Superior temporal gyrus (tissue), 1 donor: ENCODE measurements around the gene YIPF4.
"Not testable (repeated sequence)": the region's sequence is repeated elsewhere in the genome, so short reads cannot be mapped to it uniquely, and the experiment has no call there.

ENCODE experiments used
- DNase-seq: peaks from one replicate; pipeline ENCODE4 v3.0.0-alpha.2; 2016; ENCODE audit errors: extremely low spot score

Gene YIPF4

DNA sequence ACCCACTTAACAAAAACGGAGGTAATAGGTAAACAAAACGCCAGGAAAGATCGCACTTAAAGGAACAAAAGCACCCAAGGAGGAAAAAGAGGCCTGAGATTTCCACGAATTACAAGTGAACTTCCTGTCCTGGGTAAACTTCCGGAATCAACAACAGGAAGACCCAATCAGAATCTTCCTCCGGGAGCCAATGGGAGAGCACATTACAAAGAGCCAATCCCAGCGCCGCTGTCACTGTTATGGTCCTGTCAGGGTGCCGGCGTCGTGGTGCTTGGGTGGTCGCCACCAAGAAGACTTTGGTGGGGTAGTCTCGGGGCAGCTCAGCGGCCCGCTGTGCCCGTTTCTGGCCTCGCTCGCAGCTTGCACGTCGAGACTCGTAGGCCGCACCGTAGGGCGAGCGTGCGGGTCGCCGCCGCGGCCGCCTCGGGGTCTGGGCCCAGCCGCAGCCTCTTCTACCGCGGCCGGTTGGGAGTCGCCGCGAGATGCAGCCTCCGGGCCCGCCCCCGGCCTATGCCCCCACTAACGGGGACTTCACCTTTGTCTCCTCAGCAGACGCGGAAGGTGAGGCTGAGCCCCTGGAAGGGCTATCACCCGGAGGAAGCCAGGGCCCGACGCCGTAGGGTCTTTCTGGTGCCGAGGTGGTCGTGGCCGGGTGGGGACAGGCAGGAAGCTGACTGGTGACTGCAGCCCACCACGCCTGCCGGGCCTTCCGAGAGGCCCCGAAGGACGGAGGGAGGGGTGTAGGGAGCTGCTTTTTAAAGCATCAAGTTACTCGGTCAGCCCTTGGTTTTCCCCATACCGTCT lies at the start of gene YIPF4:
Gene YIPF4 (plus strand): TSS at position 231 of the 804 bp plus-strand sequence. CDS start 252 bp downstream, at position 483.
- DNase-seq, result peak; percentile 98

DNA sequence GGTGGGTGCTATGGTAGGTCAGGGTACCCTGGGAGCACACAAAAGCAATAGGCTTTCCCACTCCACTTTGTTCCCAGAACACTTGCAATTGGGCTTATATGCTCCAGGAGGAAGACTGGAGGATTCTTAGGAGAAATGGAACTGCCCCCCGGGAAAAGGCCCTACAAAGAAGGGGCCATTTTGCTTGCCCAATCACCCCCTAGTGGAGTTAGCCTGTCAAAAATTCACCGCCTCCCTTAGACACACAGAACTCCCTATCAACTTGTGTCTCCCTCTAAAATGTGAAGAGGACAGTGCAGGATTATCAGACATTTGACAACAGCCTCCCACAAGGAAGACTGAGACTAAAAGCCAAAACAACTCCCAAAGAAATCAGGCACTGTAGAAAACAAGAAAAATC lies 49.5 kb upstream of the YIPF4 start:
- DNase-seq, result no peak

- DNase-seq, result no peak
Measured at GRCh38 chr2:32229635-32230034, 48.1 kb upstream of the YIPF4 start.

DNA sequence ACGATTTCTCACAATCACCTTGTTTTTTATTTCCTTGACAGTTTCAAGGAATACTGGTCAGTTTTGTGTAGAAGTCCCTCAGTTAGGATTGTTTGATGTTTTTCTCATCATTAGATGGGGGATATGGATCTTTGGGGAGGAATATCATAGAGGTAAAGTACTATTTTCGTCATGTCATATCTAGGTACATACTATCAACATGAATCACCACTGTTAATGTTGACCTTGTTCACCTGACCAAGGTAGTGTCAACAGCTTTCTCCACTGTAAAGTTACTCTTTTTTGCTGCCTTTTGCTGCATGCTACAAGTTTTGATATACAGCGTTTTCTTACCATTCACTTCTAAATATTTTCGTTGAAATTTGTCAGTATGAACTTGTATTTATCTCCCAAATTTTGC lies 45.7 kb upstream of the YIPF4 start:
- no peak for DNase-seq

GRCh38 chr2:32235315-32235714 lies 42.4 kb upstream of the YIPF4 start:
- no peak for DNase-seq

DNA sequence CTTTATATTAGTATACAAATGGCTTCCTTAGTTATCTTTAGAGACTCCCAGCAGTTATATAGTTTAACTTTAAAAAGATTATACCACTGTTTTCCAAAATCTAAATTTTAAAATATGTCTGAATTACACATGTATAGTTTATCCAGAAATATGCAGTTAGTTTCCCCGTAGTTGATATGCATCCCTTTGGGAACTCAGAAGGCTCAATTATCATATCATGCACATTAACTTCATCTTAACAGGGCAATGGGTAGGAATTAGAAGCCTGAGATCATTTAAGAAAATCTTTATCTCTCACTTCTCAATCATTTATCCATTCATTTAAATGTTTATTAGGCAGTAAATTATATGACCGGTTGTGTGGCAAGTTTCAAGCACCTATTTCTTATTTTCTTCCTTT lies 40.2 kb upstream of the YIPF4 start:
- DNase-seq, result no peak

- DNase-seq, result no peak
Measured at GRCh38 chr2:32237996-32238395, 39.7 kb upstream of the YIPF4 start.

- DNase-seq, result no peak
Measured at GRCh38 chr2:32242331-32242730, 35.4 kb upstream of the YIPF4 start.

- DNase-seq, result no peak
Measured at GRCh38 chr2:32246911-32247310, 30.8 kb upstream of the YIPF4 start.

DNA sequence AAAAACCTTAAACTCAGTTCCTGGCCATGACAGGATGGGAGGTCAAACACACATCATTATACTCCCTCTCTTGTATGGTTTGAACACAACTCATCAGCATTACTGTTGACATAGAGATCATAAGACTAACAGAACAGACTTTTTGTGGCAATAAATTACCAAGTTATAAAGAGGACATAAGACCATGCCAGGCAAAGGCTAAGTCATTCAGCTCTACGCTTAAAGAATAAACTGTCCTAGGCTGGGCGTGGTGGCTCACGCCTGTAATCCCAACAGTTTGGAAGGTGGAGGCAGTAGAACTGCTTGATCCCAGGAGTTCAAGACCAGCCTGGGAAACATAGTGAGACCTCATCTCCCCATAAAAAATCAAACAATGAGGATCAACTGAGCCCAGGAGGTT lies 29.4 kb upstream of the YIPF4 start:
- DNase-seq, result no peak

GRCh38 chr2:32249731-32250236 lies 27.9 kb upstream of the YIPF4 start:
- no peak for DNase-seq

DNA sequence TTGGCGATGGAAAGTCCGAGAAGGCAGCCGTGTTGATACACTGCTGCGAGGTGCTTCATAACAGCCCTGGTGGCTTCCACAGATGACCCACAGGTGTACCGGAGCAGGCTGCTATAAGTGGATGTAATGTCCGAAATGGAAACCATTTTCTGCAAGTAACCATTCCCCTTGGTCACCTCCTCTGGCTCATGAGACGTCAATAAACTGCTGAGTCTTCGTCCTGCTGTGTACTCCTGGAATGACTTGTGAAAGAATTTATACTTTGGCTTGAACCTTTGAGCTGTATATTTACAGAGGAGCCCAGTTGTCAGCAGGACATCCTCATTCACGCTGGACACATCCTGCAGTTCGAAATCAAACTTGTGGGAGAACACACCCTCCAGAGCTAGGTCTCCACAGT lies 27.4 kb upstream of the YIPF4 start:
- no peak for DNase-seq

DNA sequence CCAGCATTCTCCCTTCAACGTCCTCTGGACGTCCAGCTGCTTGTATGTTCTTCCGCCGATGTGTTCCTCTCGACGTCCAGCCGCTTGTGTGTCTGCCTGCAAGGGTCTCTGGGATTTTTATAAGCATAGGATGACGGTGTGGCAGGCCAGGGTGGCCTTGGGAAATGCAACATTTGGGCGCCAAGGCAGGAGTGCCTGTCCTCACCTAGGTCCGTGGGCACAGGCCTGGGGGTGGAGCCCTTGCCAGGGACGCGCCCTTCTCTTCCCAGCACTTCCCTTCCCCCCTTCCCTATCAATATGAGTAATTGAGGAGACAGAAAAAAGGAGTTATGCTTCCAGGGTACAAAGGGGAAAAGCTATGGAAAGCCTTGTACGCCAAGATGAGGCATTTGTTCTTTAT lies 19.5 kb upstream of the YIPF4 start:
- no peak for DNase-seq

DNA sequence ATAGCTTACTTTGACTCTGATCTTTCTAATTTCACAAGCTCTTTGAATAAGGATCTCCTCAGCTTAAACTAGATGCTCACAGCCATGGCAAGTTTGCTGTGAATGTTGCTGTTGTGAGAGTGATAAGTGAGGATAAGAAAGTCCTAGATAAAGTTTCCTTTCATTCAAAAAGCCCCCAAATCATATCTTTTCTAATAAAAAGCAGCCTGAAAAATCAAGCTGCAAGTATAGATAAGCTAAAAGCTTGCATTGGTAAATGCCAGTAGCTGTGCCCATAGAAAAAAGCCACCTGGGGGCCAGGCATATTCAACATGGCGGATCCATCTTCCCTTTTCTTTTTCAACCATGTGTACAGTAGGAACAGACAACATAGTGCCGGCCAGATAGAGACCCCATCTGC lies 17.3 kb upstream of the YIPF4 start:
- no peak for DNase-seq

GRCh38 chr2:32262105-32262504 lies 15.6 kb upstream of the YIPF4 start:
- no peak for DNase-seq

- no peak for DNase-seq
Measured at GRCh38 chr2:32264422-32265105, 13.1 kb upstream of the YIPF4 start, which contains the start of gene NLRC4. Gene NLRC4 (minus strand): TSS chr2:32264886. CDS start chr2:32256775, 8,111 bp downstream.

DNA sequence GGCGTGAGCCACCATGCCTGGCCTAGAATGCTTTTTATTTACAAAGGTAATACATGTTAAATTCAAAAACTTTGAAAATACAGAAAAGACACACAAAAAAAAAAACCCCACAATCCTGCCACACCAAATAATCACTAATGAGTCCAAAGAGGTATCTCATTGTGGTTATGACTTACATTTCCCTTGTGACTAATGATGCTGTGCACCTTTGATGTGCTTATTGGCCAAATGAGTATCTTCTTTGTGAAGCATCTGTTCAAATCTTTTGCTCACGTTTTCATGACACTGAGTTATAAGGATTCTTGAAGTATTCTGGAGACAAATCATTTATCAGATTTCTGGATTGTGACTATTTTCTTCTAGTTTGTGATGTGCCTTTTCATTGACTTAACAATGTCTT lies 6.6 kb upstream of the YIPF4 start:
- no peak for DNase-seq

GRCh38 chr2:32272279-32272678 lies 5.4 kb upstream of the YIPF4 start:
- no peak for DNase-seq

DNA sequence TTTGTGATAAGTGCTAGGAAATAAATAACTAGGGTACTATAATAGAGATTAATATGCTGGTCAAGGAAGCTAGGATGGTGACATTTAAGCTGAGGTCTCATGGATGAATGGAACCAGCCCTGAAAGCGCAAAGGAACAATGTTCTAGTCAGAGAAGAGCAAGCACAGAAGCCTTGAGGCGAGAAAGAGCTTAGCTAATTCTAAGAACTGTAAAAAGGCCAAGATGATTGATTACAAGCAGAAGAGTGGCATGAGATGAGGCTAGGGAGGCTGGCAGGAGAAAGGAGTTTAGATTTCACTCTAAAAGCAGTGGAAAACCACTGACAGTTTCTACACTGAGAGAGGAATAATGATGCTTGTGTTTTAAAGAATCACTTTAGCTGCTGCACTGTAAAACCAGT lies 3.4 kb upstream of the YIPF4 start:
- no peak for DNase-seq

DNA sequence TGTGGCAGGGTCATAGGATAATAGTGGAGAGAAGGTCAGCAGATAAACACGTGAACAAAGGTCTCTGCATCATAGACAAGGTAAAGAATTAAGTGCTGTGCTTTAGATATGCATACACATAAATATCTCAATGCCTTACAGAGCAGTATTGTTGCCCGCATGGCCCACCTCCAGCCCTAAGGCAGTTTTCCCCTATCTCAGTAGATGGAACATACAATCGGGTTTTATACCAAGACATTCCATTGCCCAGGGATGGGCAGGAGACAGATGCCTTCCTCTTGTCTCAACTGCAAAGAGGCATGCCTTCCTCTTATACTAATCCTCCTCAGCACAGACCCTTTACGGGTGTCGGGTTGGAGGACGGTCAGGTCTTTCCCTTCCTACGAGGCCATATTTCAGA lies 1.9 kb upstream of the YIPF4 start:
- DNase-seq, result not testable (repeated sequence)

DNA sequence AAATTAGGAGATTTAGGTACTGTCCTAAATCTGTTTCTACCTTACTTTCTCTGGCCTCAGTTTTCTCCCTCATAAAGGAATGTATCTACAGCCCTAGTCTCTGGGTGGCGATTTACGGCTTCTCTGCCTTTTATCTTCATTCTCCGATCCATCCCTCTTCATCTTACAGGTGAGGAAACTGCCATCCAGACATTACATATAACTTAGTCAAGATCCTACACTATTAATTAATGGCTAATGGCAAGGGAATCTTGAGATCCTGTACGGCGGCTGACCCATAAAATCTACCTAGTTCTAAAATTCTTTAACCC lies 386 bp upstream of the YIPF4 start:
- DNase-seq, result peak; percentile 17

GRCh38 chr2:32278478-32278853 lies 762 bp downstream of the YIPF4 start:
- no peak for DNase-seq

DNA sequence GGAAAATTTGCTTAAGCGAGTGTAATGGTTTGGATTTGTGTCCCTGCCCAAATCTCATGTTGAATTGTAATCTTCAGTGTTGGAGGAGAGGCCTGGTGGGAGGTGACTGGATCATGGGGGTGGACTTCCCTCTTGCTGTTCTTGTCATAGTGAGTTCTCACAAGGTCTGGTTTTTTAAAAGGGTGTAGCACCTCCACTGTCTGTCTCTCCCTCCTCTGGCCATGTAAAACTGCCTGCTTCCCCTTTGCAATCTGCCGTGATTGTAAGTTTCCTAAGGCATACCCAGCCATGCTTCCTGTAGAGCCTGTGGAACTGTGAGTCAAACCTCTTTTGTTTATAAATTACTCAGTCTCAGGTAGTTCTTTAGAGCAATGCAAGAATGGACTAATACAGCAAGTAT lies 6.6 kb downstream of the YIPF4 start:
- DNase-seq, result no peak
